K562 (cell line): ENCODE measurements around the gene PGPEP1. TPM values are rescaled to one million over a fixed set of nuclear protein-coding genes. Genes with fewer than 3 reads are reported as not detected.

ENCODE experiments used
- BHLHE40 ChIP-seq: IDR thresholded peaks from 2 replicates; pipeline ENCODE4 v1.6.1; 2011; ENCODE audit warnings: low read length, improper control_type of control experiment
- GATA2 ChIP-seq: sonication (generic); formaldehyde crosslinking; IDR thresholded peaks from 2 replicates; pipeline ENCODE4 v1.4.0; 2020; ENCODE audit warnings: mild to moderate bottlenecking, missing genetic modification reagents
- HDAC6 ChIP-seq: IDR thresholded peaks from 2 replicates; pipeline ENCODE4 v1.6.1; 2012; ENCODE audit warnings: low read depth, mild to moderate bottlenecking, control low read depth, inconsistent platforms, low read length, moderate library complexity
- HSF4 ChIP-seq: fragments of 250-450 bp; sonication (Bioruptor Pico); IDR thresholded peaks from 2 replicates; pipeline ENCODE4 v2.1.2; 2022; ENCODE audit warnings: mild to moderate bottlenecking, moderate library complexity, borderline replicate concordance
- LCOR ChIP-seq: sonication (generic); formaldehyde crosslinking; IDR thresholded peaks from 2 replicates; pipeline ENCODE4 v1.8.0; 2022; ENCODE audit warnings: mild to moderate bottlenecking, missing genetic modification reagents
- MAZ ChIP-seq, 2 experiments: fragments of 450-650 bp in 1 of 2; sonication (generic) in 1 of 2; formaldehyde crosslinking; IDR thresholded peaks in 1 of 2; conservative IDR thresholded peaks in 1 of 2; 2 replicates each; pipeline versions ENCODE4 v1.4.0 to v1.5.0; 2020; ENCODE audit warnings: mild to moderate bottlenecking in 1 of 2, missing genetic modification reagents in 1 of 2
- MCM2 ChIP-seq: fragments of 450-650 bp; IDR thresholded peaks from 2 replicates; pipeline ENCODE4 v1.6.1; 2017; ENCODE audit warnings: low read depth, mild to moderate bottlenecking
- MTA3 ChIP-seq: fragments of 450-650 bp; formaldehyde crosslinking; IDR thresholded peaks from 2 replicates; pipeline ENCODE4 v1.6.1; 2017; ENCODE audit warnings: mild to moderate bottlenecking, borderline replicate concordance
- NBN ChIP-seq: fragments of 450-650 bp; IDR thresholded peaks from 2 replicates; pipeline ENCODE4 v1.6.1; 2016; ENCODE audit warnings: low read depth, mild to moderate bottlenecking
- NCOA1 ChIP-seq: fragments of 450-650 bp; IDR thresholded peaks from 2 replicates; pipeline ENCODE4 v1.6.1; 2016; ENCODE audit warnings: low read depth
- NR2C1 ChIP-seq, 2 experiments: fragments of 450-650 bp; IDR thresholded peaks; 2 replicates each; pipeline ENCODE4 v1.6.1; 2017; ENCODE audit warnings: mild to moderate bottlenecking in 2 of 2, antibody characterized with exemption in 1 of 2, inconsistent platforms in 1 of 2, missing compliant biosample characterization in 1 of 2, missing genetic modification characterization in 1 of 2
- RHOXF2B ChIP-seq: fragments of 250-450 bp; sonication (Bioruptor Pico); conservative IDR thresholded peaks from 2 replicates; pipeline ENCODE4 v1.5.1; 2021
- RNF2 ChIP-seq: sonication (generic); IDR thresholded peaks from 2 replicates; pipeline ENCODE4 v1.6.1; 2016
- STAG1 ChIP-seq: sonication (generic); formaldehyde crosslinking; IDR thresholded peaks from 2 replicates; pipeline ENCODE4 v1.5.0; 2020; ENCODE audit warnings: missing genetic modification reagents, borderline replicate concordance
- TAF1 ChIP-seq: IDR thresholded peaks from 2 replicates; pipeline ENCODE4 v1.6.1; 2011; ENCODE audit warnings: mild to moderate bottlenecking, low read length, moderate library complexity; ENCODE audit not compliant: insufficient read depth, control insufficient read depth, severe bottlenecking; ENCODE audit errors: extremely low read depth
- TEAD4 ChIP-seq, 2 experiments: sonication (generic) in 1 of 2; formaldehyde crosslinking in 1 of 2; IDR thresholded peaks; 2 replicates each; pipeline versions ENCODE4 v1.6.1 to v1.8.0; 2012 to 2022; ENCODE audit warnings: borderline replicate concordance in 1 of 2, inconsistent platforms in 1 of 2, low read length in 1 of 2, mild to moderate bottlenecking in 1 of 2, missing genetic modification reagents in 1 of 2
- TSC22D4 ChIP-seq: fragments of 450-650 bp; IDR thresholded peaks from 2 replicates; pipeline ENCODE4 v1.6.1; 2016; ENCODE audit warnings: missing genetic modification characterization, missing biosample characterization, control low read depth
- ZNF263 ChIP-seq: sonication (generic); formaldehyde crosslinking; IDR thresholded peaks from 2 replicates; pipeline ENCODE4 v1.8.0; 2022; ENCODE audit warnings: mild to moderate bottlenecking, missing genetic modification reagents, borderline replicate concordance
- ZNF444 ChIP-seq: fragments of 250-450 bp; sonication (Bioruptor Pico); IDR thresholded peaks from 2 replicates; pipeline ENCODE4 v1.4.0; 2020; ENCODE audit warnings: mild to moderate bottlenecking, moderate library complexity
- ZNF695 ChIP-seq: fragments of 450-650 bp; formaldehyde crosslinking; IDR thresholded peaks from 2 replicates; pipeline ENCODE4 v1.4.0; 2020; ENCODE audit warnings: mild to moderate bottlenecking, moderate library complexity
- ZNF707 ChIP-seq: fragments of 250-450 bp; sonication (Bioruptor Pico); conservative IDR thresholded peaks from 2 replicates; pipeline ENCODE4 v1.8.0; 2022; ENCODE audit warnings: inconsistent platforms, mild to moderate bottlenecking, moderate library complexity
- ZNF785 ChIP-seq: fragments of 250-450 bp; sonication (Bioruptor Pico); IDR thresholded peaks from 2 replicates; pipeline ENCODE4 v1.4.0; 2020; ENCODE audit warnings: mild to moderate bottlenecking
- polyA plus RNA-seq, 8 experiments: library from polyadenylated mRNA; depleted of rRNA in 4 of 8; stranded (reverse) in 5 of 8; unstranded in 3 of 8; fragments of >200 nt; fragmentation: Nextera tagmentation in 2 of 8; fragmentation: Illumina TruSeq in 1 of 8; extraction: Ambion mirVana in 2 of 8; extraction: Trizol in 1 of 8; gene quantifications; 2 replicates each; pipeline versions ENCODE4 v1.2.1 to v1.2.3, GENCODE V29; 2011 to 2014; ENCODE audit warnings: inconsistent platforms in 1 of 8, missing spikeins in 1 of 8
- total RNA-seq, 7 experiments: library from RNA; depleted of rRNA in 6 of 7; stranded (reverse); fragments of >200 nt in 6 of 7; fragmentation: Illumina TruSeq in 2 of 7; extraction: Trizol in 2 of 7; gene quantifications; 2 replicates each; pipeline versions ENCODE4 v1.2.1 to v1.2.3, GENCODE V29; 2011 to 2021; ENCODE audit warnings: low replicate concordance in 1 of 7
- TF ChIP-seq, protein P1 (sequence below): IDR thresholded peaks from 2 replicates; pipeline ENCODE4 v1.6.1; 2014; ENCODE audit warnings: antibody characterized with exemption
- TF ChIP-seq, protein P2 (sequence below): fragments of 200-800 bp; sonication (Bioruptor generic); IDR thresholded peaks from 2 replicates; pipeline ENCODE4 v1.6.1; 2017; ENCODE audit warnings: missing genetic modification characterization, missing compliant biosample characterization
- TF ChIP-seq, protein P3 (sequence below): fragments of 450-650 bp; conservative IDR thresholded peaks from 2 replicates; pipeline ENCODE4 v1.6.1; 2016; ENCODE audit warnings: missing genetic modification characterization, low read depth, mild to moderate bottlenecking, missing compliant biosample characterization, moderate library complexity

PGPEP1 gene
- total and polyA plus RNA-seq, 9 of the 15 experiments (the other 6 are each of a cell fraction or from before 2014, with no cell fraction given), result 10.0 to 69.6 (median 33.5) TPM

DNA sequence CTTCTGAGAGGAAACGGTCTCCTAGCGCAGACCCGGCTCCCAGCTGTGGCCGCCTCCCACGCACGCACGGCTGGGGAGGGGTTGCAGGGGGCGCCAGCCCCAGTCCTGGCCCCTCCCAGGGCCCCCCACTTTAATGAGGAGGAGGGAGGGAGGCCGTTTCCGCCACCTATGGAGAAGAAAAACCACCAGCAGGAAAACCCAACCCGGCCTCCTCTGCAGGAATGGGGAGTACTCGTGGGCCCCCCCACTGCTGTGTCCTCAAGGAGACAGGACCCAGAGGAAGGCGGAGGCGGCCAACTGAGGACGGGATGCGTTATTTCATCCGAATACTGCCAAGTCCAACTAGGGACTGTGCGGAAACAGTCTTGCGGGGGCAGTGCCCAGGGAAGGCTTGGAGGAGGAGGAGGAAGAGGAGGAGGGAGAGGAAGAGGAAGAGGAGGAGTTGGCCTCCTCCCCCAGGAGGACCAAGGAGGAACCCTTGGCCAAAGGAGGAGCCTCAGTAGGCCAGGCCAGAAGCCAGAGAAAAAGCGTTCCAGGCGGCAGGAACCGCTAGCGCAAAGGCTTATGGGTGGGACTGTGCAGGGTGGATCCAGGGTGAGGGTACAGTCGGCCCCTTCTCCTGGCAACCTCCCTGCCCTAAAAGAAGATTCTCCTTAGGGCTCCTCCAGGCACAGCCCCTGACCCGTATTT, 74.9 kb downstream of the PGPEP1 start (continued):
- TF ChIP-seq NR2C1 (IDR thresholded peaks at IDR 0.05) (no peak), NR2C1 (tag; IDR thresholded peaks at IDR 0.05) (peak; percentile 48; the same call in 1 of the 2 replicates), NCOA1 (no peak; the same call in 1 of the 2 replicates), RNF2 (peak; percentile 82; the same call in 1 of the 2 replicates), ZNF785 (CRISPR knock-in tag) (no peak), HSF4 (CRISPR knock-in tag) (peak; percentile 75; the same call in 1 of the 2 replicates), MTA3 (peak; percentile 86), TAF1 (peak; percentile 70), ZNF707 (CRISPR knock-in tag) (no peak), NBN (peak; percentile 51; the same call in 1 of the 2 replicates), TEAD4 (IDR thresholded peaks at IDR 0.05; ENCODE audit: low read length) (no peak), TEAD4 (CRISPR knock-in tag; IDR thresholded peaks at IDR 0.05; ENCODE audit: borderline replicate concordance) (no peak), MCM2 (peak; percentile 70; the same call in 1 of the 2 replicates), ZNF263 (peak; percentile 100), HDAC6 (no peak), BHLHE40 (no peak), ZNF444 (CRISPR knock-in tag) (0 out of 2 replicates have a peak, but pooled peaks have one; percentile 47), ZNF695 (no peak), RHOXF2B (CRISPR knock-in tag) (0 out of 2 replicates have a peak, but pooled peaks have one; percentile 47), LCOR (CRISPR knock-in tag) (no peak), MAZ (CRISPR knock-in tag; conservative IDR thresholded peaks at IDR 0.05 in 1 of 2, IDR thresholded peaks at IDR 0.05 in 1 of 2) (peak; percentile 44 to 92), STAG1 (CRISPR knock-in tag) (no peak), TSC22D4 (no peak), GATA2 (no peak)
- TF ChIP-seq, protein P1, sequence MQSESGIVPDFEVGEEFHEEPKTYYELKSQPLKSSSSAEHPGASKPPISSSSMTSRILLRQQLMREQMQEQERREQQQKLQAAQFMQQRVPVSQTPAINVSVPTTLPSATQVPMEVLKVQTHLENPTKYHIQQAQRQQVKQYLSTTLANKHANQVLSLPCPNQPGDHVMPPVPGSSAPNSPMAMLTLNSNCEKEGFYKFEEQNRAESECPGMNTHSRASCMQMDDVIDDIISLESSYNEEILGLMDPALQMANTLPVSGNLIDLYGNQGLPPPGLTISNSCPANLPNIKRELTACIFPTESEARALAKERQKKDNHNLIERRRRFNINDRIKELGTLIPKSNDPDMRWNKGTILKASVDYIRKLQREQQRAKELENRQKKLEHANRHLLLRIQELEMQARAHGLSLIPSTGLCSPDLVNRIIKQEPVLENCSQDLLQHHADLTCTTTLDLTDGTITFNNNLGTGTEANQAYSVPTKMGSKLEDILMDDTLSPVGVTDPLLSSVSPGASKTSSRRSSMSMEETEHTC, result 0 out of 2 replicates have a peak, but pooled peaks have one; percentile 21
- TF ChIP-seq, protein P2, sequence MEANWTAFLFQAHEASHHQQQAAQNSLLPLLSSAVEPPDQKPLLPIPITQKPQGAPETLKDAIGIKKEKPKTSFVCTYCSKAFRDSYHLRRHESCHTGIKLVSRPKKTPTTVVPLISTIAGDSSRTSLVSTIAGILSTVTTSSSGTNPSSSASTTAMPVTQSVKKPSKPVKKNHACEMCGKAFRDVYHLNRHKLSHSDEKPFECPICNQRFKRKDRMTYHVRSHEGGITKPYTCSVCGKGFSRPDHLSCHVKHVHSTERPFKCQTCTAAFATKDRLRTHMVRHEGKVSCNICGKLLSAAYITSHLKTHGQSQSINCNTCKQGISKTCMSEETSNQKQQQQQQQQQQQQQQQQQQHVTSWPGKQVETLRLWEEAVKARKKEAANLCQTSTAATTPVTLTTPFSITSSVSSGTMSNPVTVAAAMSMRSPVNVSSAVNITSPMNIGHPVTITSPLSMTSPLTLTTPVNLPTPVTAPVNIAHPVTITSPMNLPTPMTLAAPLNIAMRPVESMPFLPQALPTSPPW (CRISPR knock-in tag), result peak; percentile 96
- TF ChIP-seq, protein P3, sequence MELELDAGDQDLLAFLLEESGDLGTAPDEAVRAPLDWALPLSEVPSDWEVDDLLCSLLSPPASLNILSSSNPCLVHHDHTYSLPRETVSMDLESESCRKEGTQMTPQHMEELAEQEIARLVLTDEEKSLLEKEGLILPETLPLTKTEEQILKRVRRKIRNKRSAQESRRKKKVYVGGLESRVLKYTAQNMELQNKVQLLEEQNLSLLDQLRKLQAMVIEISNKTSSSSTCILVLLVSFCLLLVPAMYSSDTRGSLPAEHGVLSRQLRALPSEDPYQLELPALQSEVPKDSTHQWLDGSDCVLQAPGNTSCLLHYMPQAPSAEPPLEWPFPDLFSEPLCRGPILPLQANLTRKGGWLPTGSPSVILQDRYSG (tag), result peak; percentile 81
